K562 (cell line): Measurements from ENCODE around the gene LRRC74B. TPM values are rescaled to one million over a fixed set of nuclear protein-coding genes. Genes with fewer than 3 reads are reported as not detected.

Experiments
- ATF1 ChIP-seq, 2 experiments: fragments of 450-650 bp in 1 of 2; IDR thresholded peaks; 2 replicates each; pipeline ENCODE4 v1.6.1; 2016; ENCODE audit warnings: missing compliant biosample characterization in 1 of 2, missing genetic modification characterization in 1 of 2
- CHD2 ChIP-seq: IDR thresholded peaks from 2 replicates; pipeline ENCODE4 v1.6.1; 2011; ENCODE audit warnings: low read depth, low read length
- EGR1 ChIP-seq: fragments of 450-650 bp; conservative IDR thresholded peaks from 2 replicates; pipeline ENCODE4 v1.6.1; 2017; ENCODE audit warnings: mild to moderate bottlenecking
- HSF4 ChIP-seq: fragments of 250-450 bp; sonication (Bioruptor Pico); IDR thresholded peaks from 2 replicates; pipeline ENCODE4 v2.1.2; 2022; ENCODE audit warnings: mild to moderate bottlenecking, moderate library complexity, borderline replicate concordance
- MCM2 ChIP-seq: fragments of 450-650 bp; IDR thresholded peaks from 2 replicates; pipeline ENCODE4 v1.6.1; 2017; ENCODE audit warnings: low read depth, mild to moderate bottlenecking
- NR4A1 ChIP-seq, 2 experiments: fragments of 250-450 bp in 1 of 2; fragments of 450-650 bp in 1 of 2; sonication (Bioruptor Pico) in 1 of 2; IDR thresholded peaks; 2 replicates each; pipeline versions ENCODE4 v1.4.0 to v1.6.1; 2016 to 2020; ENCODE audit warnings: mild to moderate bottlenecking in 2 of 2, missing compliant biosample characterization in 1 of 2, missing genetic modification characterization in 1 of 2, moderate library complexity in 1 of 2
- OTX1 ChIP-seq: fragments of 450-650 bp; formaldehyde crosslinking; IDR thresholded peaks from 2 replicates; pipeline ENCODE4 v1.4.0; 2022; ENCODE audit warnings: mild to moderate bottlenecking
- SMARCB1 ChIP-seq: IDR thresholded peaks from 2 replicates; pipeline ENCODE4 v1.6.1; 2011; ENCODE audit warnings: improper control_type of control experiment, low read depth; ENCODE audit not compliant: insufficient read length
- SRSF1 ChIP-seq: fragments of 200-400 bp; formaldehyde crosslinking; IDR thresholded peaks from 2 replicates; pipeline ENCODE4 v1.6.1; 2017; ENCODE audit warnings: mild to moderate bottlenecking, low read depth, low read length, moderate library complexity
- STAT5A ChIP-seq: IDR thresholded peaks from 2 replicates; pipeline ENCODE4 v1.6.1; 2012; ENCODE audit warnings: low read length, inconsistent platforms, borderline replicate concordance
- ZNF699 ChIP-seq: fragments of 250-450 bp; sonication (Bioruptor Pico); IDR thresholded peaks from 2 replicates; pipeline ENCODE4 v1.8.0; 2021; ENCODE audit warnings: mild to moderate bottlenecking, moderate library complexity; ENCODE audit not compliant: insufficient replicate concordance
- polyA plus RNA-seq, 8 experiments: library from polyadenylated mRNA; depleted of rRNA in 4 of 8; stranded (reverse) in 5 of 8; unstranded in 3 of 8; fragments of >200 nt; fragmentation: Nextera tagmentation in 2 of 8; fragmentation: Illumina TruSeq in 1 of 8; extraction: Ambion mirVana in 2 of 8; extraction: Trizol in 1 of 8; gene quantifications; 2 replicates each; pipeline versions ENCODE4 v1.2.1 to v1.2.3, GENCODE V29; 2011 to 2014; ENCODE audit warnings: inconsistent platforms in 1 of 8, missing spikeins in 1 of 8
- total RNA-seq, 7 experiments: library from RNA; depleted of rRNA in 6 of 7; stranded (reverse); fragments of >200 nt in 6 of 7; fragmentation: Illumina TruSeq in 2 of 7; extraction: Trizol in 2 of 7; gene quantifications; 2 replicates each; pipeline versions ENCODE4 v1.2.1 to v1.2.3, GENCODE V29; 2011 to 2021; ENCODE audit warnings: low replicate concordance in 1 of 7
- TF ChIP-seq, protein P1 (sequence below): fragments of 450-650 bp; IDR thresholded peaks from 2 replicates; pipeline ENCODE4 v1.6.1; 2018; ENCODE audit not compliant: partially characterized antibody
- TF ChIP-seq, protein P2 (sequence below), 2 experiments: fragments of 250-450 bp in 1 of 2; fragments of 450-650 bp in 1 of 2; sonication (Bioruptor Pico) in 1 of 2; IDR thresholded peaks; 2 replicates each; pipeline versions ENCODE4 v1.6.1 to v1.8.0; 2016 to 2021; ENCODE audit warnings: mild to moderate bottlenecking in 2 of 2, moderate library complexity in 2 of 2, missing compliant biosample characterization in 1 of 2, missing genetic modification characterization in 1 of 2
- TF ChIP-seq, protein P3 (sequence below): fragments of 450-650 bp; IDR thresholded peaks from 2 replicates; pipeline ENCODE4 v1.6.1; 2014; ENCODE audit warnings: low read depth, mild to moderate bottlenecking, moderate library complexity, borderline replicate concordance
- TF ChIP-seq, protein P4 (sequence below): fragments of 450-650 bp; formaldehyde crosslinking; IDR thresholded peaks from 2 replicates; pipeline ENCODE4 v1.4.0; 2020; ENCODE audit warnings: mild to moderate bottlenecking, moderate library complexity

LRRC74B gene
- total and polyA plus RNA-seq, 9 of the 15 experiments (the other 6 are each of a cell fraction or from before 2014, with no cell fraction given), result not detected

DNA sequence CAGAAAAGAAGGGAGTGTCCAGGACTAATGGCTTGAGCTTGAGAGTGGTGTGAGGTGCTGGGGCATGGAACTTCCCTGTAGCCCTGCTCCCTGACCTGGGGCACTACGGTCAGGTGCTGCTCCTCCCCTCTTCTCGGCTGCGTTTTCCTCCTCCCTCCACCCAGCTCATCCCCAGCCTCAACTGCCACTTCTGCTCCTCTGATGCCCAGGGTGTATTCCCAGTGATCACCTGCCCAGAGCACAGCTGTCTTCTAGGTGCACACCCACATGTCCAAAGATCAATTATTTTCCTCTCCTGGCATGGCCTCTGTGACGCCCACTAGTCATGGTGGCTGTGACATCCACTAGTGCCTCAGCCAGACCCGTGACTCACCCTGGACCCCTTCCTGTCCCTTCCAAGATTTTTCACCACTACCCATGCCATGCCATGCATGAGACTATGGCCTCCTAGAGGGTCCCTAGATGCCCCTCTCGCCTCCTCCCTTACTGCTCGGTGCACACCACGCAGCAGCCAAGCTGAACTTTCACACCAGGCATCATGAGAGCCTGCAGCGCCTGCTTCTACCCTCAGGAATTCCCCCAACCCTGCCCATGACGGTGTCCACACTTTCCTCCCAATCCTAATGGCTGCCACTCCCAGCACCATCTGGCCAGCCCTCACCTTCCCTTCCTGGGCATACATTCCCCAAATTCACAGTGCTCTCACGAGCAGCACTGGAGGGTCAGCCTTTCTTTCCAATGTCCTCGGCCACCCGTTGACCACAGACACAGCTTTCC is 28.9 kb upstream of the LRRC74B start (continued):
- TF ChIP-seq, protein P1, sequence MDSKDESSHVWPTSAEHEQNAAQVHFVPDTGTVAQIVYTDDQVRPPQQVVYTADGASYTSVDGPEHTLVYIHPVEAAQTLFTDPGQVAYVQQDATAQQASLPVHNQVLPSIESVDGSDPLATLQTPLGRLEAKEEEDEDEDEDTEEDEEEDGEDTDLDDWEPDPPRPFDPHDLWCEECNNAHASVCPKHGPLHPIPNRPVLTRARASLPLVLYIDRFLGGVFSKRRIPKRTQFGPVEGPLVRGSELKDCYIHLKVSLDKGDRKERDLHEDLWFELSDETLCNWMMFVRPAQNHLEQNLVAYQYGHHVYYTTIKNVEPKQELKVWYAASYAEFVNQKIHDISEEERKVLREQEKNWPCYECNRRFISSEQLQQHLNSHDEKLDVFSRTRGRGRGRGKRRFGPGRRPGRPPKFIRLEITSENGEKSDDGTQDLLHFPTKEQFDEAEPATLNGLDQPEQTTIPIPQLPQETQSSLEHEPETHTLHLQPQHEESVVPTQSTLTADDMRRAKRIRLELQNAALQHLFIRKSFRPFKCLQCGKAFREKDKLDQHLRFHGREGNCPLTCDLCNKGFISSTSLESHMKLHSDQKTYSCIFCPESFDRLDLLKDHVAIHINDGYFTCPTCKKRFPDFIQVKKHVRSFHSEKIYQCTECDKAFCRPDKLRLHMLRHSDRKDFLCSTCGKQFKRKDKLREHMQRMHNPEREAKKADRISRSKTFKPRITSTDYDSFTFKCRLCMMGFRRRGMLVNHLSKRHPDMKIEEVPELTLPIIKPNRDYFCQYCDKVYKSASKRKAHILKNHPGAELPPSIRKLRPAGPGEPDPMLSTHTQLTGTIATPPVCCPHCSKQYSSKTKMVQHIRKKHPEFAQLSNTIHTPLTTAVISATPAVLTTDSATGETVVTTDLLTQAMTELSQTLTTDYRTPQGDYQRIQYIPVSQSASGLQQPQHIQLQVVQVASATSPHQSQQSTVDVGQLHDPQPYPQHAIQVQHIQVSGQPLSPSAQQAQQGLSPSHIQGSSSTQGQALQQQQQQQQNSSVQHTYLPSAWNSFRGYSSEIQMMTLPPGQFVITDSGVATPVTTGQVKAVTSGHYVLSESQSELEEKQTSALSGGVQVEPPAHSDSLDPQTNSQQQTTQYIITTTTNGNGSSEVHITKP, result no peak
- no peak for TF ChIP-seq ZNF699 (CRISPR knock-in tag)
- no peak for TF ChIP-seq SMARCB1
- TF ChIP-seq, protein P2, sequence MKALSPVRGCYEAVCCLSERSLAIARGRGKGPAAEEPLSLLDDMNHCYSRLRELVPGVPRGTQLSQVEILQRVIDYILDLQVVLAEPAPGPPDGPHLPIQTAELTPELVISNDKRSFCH (CRISPR knock-in tag; IDR thresholded peaks at IDR 0.05), result no peak
- TF ChIP-seq, protein P2 (tag; IDR thresholded peaks at IDR 0.05), result peak; percentile 28; the same call in 1 of the 2 replicates
- no peak for TF ChIP-seq HSF4 (CRISPR knock-in tag)
- TF ChIP-seq STAT5A, result no peak
- TF ChIP-seq OTX1 (CRISPR knock-in tag), result peak; percentile 62; the same call in 1 of the 2 replicates
- TF ChIP-seq ATF1 (CRISPR knock-in tag; IDR thresholded peaks at IDR 0.05), result no peak
- TF ChIP-seq ATF1 (tag; IDR thresholded peaks at IDR 0.05), result no peak
- TF ChIP-seq, protein P3, sequence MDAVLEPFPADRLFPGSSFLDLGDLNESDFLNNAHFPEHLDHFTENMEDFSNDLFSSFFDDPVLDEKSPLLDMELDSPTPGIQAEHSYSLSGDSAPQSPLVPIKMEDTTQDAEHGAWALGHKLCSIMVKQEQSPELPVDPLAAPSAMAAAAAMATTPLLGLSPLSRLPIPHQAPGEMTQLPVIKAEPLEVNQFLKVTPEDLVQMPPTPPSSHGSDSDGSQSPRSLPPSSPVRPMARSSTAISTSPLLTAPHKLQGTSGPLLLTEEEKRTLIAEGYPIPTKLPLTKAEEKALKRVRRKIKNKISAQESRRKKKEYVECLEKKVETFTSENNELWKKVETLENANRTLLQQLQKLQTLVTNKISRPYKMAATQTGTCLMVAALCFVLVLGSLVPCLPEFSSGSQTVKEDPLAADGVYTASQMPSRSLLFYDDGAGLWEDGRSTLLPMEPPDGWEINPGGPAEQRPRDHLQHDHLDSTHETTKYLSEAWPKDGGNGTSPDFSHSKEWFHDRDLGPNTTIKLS, result no peak
- no peak for TF ChIP-seq EGR1
- TF ChIP-seq, protein P4, sequence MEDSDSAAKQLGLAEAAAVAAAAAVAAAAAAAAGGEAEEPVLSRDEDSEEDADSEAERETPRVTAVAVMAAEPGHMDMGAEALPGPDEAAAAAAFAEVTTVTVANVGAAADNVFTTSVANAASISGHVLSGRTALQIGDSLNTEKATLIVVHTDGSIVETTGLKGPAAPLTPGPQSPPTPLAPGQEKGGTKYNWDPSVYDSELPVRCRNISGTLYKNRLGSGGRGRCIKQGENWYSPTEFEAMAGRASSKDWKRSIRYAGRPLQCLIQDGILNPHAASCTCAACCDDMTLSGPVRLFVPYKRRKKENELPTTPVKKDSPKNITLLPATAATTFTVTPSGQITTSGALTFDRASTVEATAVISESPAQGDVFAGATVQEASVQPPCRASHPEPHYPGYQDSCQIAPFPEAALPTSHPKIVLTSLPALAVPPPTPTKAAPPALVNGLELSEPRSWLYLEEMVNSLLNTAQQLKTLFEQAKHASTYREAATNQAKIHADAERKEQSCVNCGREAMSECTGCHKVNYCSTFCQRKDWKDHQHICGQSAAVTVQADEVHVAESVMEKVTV, result no peak
- TF ChIP-seq MCM2, result no peak
- TF ChIP-seq CHD2, result peak; percentile 10; the same call in 1 of the 2 replicates
- TF ChIP-seq NR4A1 (CRISPR knock-in tag; IDR thresholded peaks at IDR 0.05), result 0 out of 2 replicates have a peak, but pooled peaks have one; percentile 52
- no peak for TF ChIP-seq NR4A1 (tag; IDR thresholded peaks at IDR 0.05)
- no peak for TF ChIP-seq SRSF1
- TF ChIP-seq, all 486 proteins: peak for 17
